GM23338 (cell line): ENCODE results near the gene LSM3. TPM values are rescaled to one million over a fixed set of nuclear protein-coding genes. Genes with fewer than 3 reads are reported as not detected.

Source experiments
- ATAC-seq: fragments of 200-7000 bp; cut with Tn5 transposase; 3 replicates; pipeline ENCODE4 v1.9.1; 2020
- DNase-seq: peaks from one replicate; pipeline ENCODE4 v3.0.0-alpha.2; 2015; ENCODE audit warnings: low spot score
- H2AFZ ChIP-seq: fragments of 200-600 bp; sonication (generic); 2 replicates; pipeline ENCODE4 v1.8.0; 2016; ENCODE audit warnings: antibody characterized with exemption, mild to moderate bottlenecking, moderate library complexity
- H3F3A ChIP-seq: fragments of 200-600 bp; sonication (generic); replicated peaks from 2 replicates; pipeline ENCODE4 v1.8.0; 2017; ENCODE audit warnings: antibody characterized with exemption, mixed run types, low read depth
- H3K27ac ChIP-seq: fragments of 200-600 bp; sonication (generic); 2 replicates; pipeline ENCODE4 v1.6.1; 2016; ENCODE audit warnings: low read depth
- H3K27me3 ChIP-seq: fragments of 200-600 bp; sonication (generic); 2 replicates; pipeline ENCODE4 v1.8.0; 2016; ENCODE audit warnings: mild to moderate bottlenecking, mixed run types, moderate library complexity; ENCODE audit not compliant: insufficient read depth
- H3K36me3 ChIP-seq: fragments of 200-600 bp; sonication (generic); 2 replicates; pipeline ENCODE4 v1.8.0; 2016; ENCODE audit warnings: mild to moderate bottlenecking; ENCODE audit not compliant: insufficient read depth
- H3K4me1 ChIP-seq: fragments of 200-600 bp; sonication (generic); 2 replicates; pipeline ENCODE4 v1.8.0; 2016; ENCODE audit warnings: mild to moderate bottlenecking, moderate library complexity; ENCODE audit not compliant: insufficient read depth
- H3K4me2 ChIP-seq: fragments of 200-600 bp; sonication (generic); 2 replicates; pipeline ENCODE4 v1.7.1; 2017; ENCODE audit warnings: mixed run types
- H3K4me3 ChIP-seq: fragments of 200-600 bp; sonication (generic); 2 replicates; pipeline ENCODE4 v1.6.1; 2016; ENCODE audit warnings: mixed run types
- H3K79me2 ChIP-seq: fragments of 200-600 bp; sonication (generic); replicated peaks from 2 replicates; pipeline ENCODE4 v1.8.0; 2017; ENCODE audit warnings: mild to moderate bottlenecking; ENCODE audit not compliant: insufficient read depth
- H3K9me2 ChIP-seq: fragments of 200-600 bp; sonication (generic); 2 replicates; pipeline ENCODE4 v1.8.0; 2017; ENCODE audit not compliant: insufficient read depth
- H4K20me1 ChIP-seq: fragments of 200-600 bp; sonication (generic); replicated peaks from 2 replicates; pipeline ENCODE4 v1.8.0; 2017; ENCODE audit warnings: mild to moderate bottlenecking; ENCODE audit not compliant: insufficient read depth
- H3K27ac Mint-ChIP-seq: 2 replicates; pipeline ENCODE4 v1.8.0; 2020; ENCODE audit warnings: inconsistent platforms, mild to moderate bottlenecking, moderate library complexity, mixed read lengths
- H3K27me3 Mint-ChIP-seq: 3 replicates; pipeline ENCODE4 v1.8.0; 2022; ENCODE audit warnings: low read depth, mild to moderate bottlenecking, moderate library complexity, mixed read lengths, inconsistent platforms; ENCODE audit not compliant: insufficient read depth, poor library complexity
- H3K36me3 Mint-ChIP-seq: 3 replicates; pipeline ENCODE4 v1.8.0; 2021; ENCODE audit warnings: low read depth, mild to moderate bottlenecking, inconsistent platforms, moderate library complexity, mixed read lengths
- H3K4me1 Mint-ChIP-seq: 3 replicates; pipeline ENCODE4 v1.8.0; 2020; ENCODE audit warnings: mild to moderate bottlenecking, inconsistent platforms, mixed read lengths
- H3K4me3 Mint-ChIP-seq: 3 replicates; pipeline ENCODE4 v1.8.0; 2021; ENCODE audit warnings: moderate library complexity, mild to moderate bottlenecking, inconsistent platforms, mixed read lengths
- H3K9me3 Mint-ChIP-seq: 3 replicates; pipeline ENCODE4 v1.8.0; 2020; ENCODE audit warnings: moderate library complexity, mild to moderate bottlenecking, inconsistent platforms, mixed read lengths
- CREB1 ChIP-seq: fragments of 250-450 bp; sonication (Bioruptor Pico); IDR thresholded peaks from 2 replicates; pipeline ENCODE4 v1.5.0; 2020; ENCODE audit warnings: low read depth, mild to moderate bottlenecking, moderate library complexity
- EZH2 ChIP-seq: fragments of 200-600 bp; sonication (generic); IDR thresholded peaks from one replicate; pipeline ENCODE4 v1.8.0; 2017; ENCODE audit warnings: antibody characterized with exemption, mild to moderate bottlenecking, low read depth; ENCODE audit not compliant: unreplicated experiment
- EZH2phosphoT487 ChIP-seq: fragments of 200-600 bp; sonication (generic); IDR thresholded peaks from one replicate; pipeline ENCODE4 v1.8.1; 2018; ENCODE audit warnings: antibody characterized with exemption; ENCODE audit not compliant: unreplicated experiment
- NANOG ChIP-seq: IDR thresholded peaks from 2 replicates; pipeline ENCODE4 v1.6.1; 2016; ENCODE audit warnings: antibody characterized with exemption, borderline replicate concordance
- POLR2AphosphoS5 ChIP-seq: IDR thresholded peaks from 2 replicates; pipeline ENCODE4 v1.6.1; 2016; ENCODE audit warnings: antibody characterized with exemption, low read depth
- STAT1 ChIP-seq: IDR thresholded peaks from one replicate; pipeline ENCODE4 v1.6.1; 2016; ENCODE audit warnings: antibody characterized with exemption; ENCODE audit not compliant: unreplicated experiment
- ZNF331 ChIP-seq: fragments of 250-450 bp; sonication (Bioruptor Pico); IDR thresholded peaks from 2 replicates; pipeline ENCODE4 v1.5.0; 2020; ENCODE audit warnings: low read depth, mild to moderate bottlenecking, moderate library complexity
- polyA plus RNA-seq: library from polyadenylated mRNA; unstranded; fragments of >200 nt; fragmentation: Nextera tagmentation; extraction: Ambion mirVana; gene quantifications from 2 replicates; pipeline ENCODE4 v1.2.1, GENCODE V29; 2016
- total RNA-seq: library from RNA; depleted of rRNA; stranded (reverse); fragments of >200 nt; shearing (Covaris generic); gene quantifications from 2 replicates; pipeline ENCODE4 v1.2.3, GENCODE V29; 2014
- TF ChIP-seq, protein P1 (sequence below): fragments of 250-450 bp; sonication (Bioruptor Pico); IDR thresholded peaks from 2 replicates; pipeline ENCODE4 v1.5.0; 2020; ENCODE audit warnings: mild to moderate bottlenecking, moderate library complexity
- TF ChIP-seq, protein P2 (sequence below): IDR thresholded peaks from one replicate; pipeline ENCODE4 v1.6.1; 2018; ENCODE audit warnings: antibody characterized with exemption; ENCODE audit not compliant: unreplicated experiment

The LSM3 gene
- total and polyA plus RNA-seq, 2 experiments from 2014 or later: 20.1 to 71.5 TPM

DNA sequence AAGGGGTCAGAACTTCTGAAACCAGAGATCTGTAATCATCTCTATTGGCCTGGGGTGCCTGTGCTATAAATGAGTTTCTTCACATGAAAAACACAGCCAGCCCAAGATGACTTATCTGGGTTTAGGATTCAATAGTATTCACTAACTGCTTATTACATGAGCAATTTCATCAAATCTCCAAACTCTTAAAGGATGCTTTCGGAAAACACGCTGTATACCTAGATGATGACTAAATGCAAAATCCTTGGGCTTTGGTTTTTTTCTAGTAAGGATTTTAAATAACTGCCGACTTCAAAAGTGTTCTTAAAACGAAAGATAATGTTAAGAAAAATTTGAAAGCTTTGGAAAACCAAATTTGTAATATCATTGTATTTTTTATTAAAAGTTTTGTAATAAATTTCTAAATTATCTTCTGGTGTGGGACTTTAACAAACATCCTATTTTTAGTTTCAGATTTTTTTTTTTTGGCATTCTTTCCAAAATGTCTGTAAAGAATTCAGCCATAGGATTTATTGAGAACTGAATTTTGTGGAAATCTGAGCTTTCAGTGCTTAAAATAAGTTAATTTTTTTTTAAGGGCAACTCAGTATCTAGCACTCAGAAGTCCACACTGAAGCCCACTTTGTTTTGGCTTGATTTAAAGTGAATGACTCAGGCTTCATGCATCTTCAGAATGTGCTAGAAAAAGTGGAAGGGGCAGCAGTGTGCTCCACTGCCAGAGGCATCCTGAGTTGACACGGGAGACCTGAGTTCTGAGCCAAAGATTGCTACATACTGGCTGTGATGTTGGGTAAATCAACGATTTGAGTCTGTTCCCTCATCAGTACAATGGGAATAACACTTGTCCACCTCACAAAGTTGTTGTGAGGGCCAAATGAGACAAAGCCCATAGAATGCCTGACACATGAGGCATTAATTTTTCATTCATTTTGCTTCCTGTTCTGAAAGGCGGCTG is 35.1 kb upstream of the LSM3 start:
- Histone ChIP-seq H3F3A (no peaks in the 10 kb centered on the region), H3K4me2 (no peak overlapping the region), H3K9me2 (no peaks in the 10 kb centered on the region), H3K79me2 (no peaks in the 10 kb centered on the region), H3K27me3 (no peaks in the 10 kb centered on the region), H3K4me1 (peaks cover 12% of the 10 kb centered on the region), H2AFZ (no peak overlapping the region), H3K36me3 (no peaks in the 10 kb centered on the region; the same call in 1 of the 2 replicates), H3K4me3 (no peak overlapping the region), H4K20me1 (peaks cover 4% of the 10 kb centered on the region; the same call in 1 of the 2 replicates), H3K27ac (peak overlapping the region; percentile 29; the same call in 1 of the 2 replicates)
- Mint-ChIP-seq H3K36me3 (peaks cover 46% of the 10 kb centered on the region), H3K27me3 (peaks cover 7% of the 10 kb centered on the region), H3K9me3 (no peaks in the 10 kb centered on the region), H3K27ac (peak overlapping the region; percentile 81; the same call in 1 of the 2 replicates), H3K4me3 (no peak overlapping the region), H3K4me1 (peaks cover 28% of the 10 kb centered on the region)
- DNase-seq (peak; percentile 21), ATAC-seq (no peak)
- TF ChIP-seq CREB1: no peak

DNA sequence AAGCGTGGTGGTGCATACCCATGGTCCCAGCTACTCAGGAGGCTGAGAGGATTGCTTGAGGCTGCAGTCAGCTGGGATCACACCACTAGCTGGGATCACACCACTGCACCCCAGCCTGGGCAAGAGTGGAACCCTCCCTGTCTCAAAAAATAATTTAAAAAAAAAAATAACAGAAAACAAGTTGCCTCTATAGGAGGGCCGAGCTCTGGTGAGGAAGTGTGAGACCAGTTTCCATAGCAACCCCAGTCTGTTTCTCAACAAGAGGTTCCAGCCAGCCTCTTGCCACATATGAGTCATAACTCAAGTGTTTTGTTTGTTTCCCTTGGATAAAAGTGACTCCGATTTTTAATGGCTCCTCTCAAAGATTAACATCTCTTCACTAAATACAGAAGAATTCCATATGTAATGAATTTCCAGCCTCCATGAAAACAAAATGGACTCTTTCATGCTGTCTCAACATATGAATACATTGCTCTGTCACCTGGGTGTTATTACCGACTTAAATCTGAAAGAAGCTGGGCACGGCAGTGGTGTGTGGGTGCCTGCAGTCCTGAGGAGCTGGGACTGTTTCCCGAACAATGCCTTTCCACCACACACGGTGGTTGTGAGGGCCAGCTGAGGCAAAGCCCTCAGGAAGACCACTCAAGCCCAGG is 34.1 kb upstream of the LSM3 start:
- no peaks in the 10 kb centered on the region for H3F3A ChIP-seq
- no peak overlapping the region for H3K4me3 ChIP-seq
- H3K79me2 ChIP-seq: no peaks in the 10 kb centered on the region
- H3K9me2 ChIP-seq: no peaks in the 10 kb centered on the region
- H3K4me1 Mint-ChIP-seq: peaks cover 31% of the 10 kb centered on the region
- no peak overlapping the region for H2AFZ ChIP-seq
- no peak overlapping the region; the same call in 2 of the 3 replicates for H3K4me3 Mint-ChIP-seq
- ATAC-seq: no peak
- peaks cover 44% of the 10 kb centered on the region for H3K36me3 Mint-ChIP-seq
- peaks cover 7% of the 10 kb centered on the region for H3K27me3 Mint-ChIP-seq
- H3K4me1 ChIP-seq: peaks cover 12% of the 10 kb centered on the region
- peaks cover 4% of the 10 kb centered on the region; the same call in 1 of the 2 replicates for H4K20me1 ChIP-seq
- H3K4me2 ChIP-seq: no peak overlapping the region
- no peak for TF ChIP-seq EZH2phosphoT487
- TF ChIP-seq, protein P1, sequence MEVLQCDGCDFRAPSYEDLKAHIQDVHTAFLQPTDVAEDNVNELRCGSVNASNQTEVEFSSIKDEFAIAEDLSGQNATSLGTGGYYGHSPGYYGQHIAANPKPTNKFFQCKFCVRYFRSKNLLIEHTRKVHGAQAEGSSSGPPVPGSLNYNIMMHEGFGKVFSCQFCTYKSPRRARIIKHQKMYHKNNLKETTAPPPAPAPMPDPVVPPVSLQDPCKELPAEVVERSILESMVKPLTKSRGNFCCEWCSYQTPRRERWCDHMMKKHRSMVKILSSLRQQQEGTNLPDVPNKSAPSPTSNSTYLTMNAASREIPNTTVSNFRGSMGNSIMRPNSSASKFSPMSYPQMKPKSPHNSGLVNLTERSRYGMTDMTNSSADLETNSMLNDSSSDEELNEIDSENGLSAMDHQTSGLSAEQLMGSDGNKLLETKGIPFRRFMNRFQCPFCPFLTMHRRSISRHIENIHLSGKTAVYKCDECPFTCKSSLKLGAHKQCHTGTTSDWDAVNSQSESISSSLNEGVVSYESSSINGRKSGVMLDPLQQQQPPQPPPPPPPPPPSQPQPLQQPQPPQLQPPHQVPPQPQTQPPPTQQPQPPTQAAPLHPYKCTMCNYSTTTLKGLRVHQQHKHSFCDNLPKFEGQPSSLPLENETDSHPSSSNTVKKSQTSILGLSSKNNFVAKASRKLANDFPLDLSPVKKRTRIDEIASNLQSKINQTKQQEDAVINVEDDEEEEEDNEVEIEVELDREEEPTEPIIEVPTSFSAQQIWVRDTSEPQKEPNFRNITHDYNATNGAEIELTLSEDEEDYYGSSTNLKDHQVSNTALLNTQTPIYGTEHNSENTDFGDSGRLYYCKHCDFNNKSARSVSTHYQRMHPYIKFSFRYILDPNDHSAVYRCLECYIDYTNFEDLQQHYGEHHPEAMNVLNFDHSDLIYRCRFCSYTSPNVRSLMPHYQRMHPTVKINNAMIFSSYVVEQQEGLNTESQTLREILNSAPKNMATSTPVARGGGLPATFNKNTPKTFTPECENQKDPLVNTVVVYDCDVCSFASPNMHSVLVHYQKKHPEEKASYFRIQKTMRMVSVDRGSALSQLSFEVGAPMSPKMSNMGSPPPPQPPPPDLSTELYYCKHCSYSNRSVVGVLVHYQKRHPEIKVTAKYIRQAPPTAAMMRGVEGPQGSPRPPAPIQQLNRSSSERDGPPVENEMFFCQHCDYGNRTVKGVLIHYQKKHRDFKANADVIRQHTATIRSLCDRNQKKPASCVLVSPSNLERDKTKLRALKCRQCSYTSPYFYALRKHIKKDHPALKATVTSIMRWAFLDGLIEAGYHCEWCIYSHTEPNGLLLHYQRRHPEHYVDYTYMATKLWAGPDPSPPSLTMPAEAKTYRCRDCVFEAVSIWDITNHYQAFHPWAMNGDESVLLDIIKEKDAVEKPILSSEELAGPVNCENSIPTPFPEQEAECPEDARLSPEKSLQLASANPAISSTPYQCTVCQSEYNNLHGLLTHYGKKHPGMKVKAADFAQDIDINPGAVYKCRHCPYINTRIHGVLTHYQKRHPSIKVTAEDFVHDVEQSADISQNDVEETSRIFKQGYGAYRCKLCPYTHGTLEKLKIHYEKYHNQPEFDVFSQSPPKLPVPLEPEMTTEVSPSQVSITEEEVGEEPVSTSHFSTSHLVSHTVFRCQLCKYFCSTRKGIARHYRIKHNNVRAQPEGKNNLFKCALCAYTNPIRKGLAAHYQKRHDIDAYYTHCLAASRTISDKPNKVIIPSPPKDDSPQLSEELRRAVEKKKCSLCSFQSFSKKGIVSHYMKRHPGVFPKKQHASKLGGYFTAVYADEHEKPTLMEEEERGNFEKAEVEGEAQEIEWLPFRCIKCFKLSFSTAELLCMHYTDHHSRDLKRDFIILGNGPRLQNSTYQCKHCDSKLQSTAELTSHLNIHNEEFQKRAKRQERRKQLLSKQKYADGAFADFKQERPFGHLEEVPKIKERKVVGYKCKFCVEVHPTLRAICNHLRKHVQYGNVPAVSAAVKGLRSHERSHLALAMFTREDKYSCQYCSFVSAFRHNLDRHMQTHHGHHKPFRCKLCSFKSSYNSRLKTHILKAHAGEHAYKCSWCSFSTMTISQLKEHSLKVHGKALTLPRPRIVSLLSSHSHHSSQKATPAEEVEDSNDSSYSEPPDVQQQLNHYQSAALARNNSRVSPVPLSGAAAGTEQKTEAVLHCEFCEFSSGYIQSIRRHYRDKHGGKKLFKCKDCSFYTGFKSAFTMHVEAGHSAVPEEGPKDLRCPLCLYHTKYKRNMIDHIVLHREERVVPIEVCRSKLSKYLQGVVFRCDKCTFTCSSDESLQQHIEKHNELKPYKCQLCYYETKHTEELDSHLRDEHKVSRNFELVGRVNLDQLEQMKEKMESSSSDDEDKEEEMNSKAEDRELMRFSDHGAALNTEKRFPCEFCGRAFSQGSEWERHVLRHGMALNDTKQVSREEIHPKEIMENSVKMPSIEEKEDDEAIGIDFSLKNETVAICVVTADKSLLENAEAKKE (CRISPR knock-in tag): no peak
- no peak for TF ChIP-seq POLR2AphosphoS5
- TF ChIP-seq CREB1: no peak
- no peak for TF ChIP-seq EZH2
- TF ChIP-seq NANOG: no peak
- no peak for TF ChIP-seq ZNF331 (CRISPR knock-in tag)
- TF ChIP-seq, protein P2, sequence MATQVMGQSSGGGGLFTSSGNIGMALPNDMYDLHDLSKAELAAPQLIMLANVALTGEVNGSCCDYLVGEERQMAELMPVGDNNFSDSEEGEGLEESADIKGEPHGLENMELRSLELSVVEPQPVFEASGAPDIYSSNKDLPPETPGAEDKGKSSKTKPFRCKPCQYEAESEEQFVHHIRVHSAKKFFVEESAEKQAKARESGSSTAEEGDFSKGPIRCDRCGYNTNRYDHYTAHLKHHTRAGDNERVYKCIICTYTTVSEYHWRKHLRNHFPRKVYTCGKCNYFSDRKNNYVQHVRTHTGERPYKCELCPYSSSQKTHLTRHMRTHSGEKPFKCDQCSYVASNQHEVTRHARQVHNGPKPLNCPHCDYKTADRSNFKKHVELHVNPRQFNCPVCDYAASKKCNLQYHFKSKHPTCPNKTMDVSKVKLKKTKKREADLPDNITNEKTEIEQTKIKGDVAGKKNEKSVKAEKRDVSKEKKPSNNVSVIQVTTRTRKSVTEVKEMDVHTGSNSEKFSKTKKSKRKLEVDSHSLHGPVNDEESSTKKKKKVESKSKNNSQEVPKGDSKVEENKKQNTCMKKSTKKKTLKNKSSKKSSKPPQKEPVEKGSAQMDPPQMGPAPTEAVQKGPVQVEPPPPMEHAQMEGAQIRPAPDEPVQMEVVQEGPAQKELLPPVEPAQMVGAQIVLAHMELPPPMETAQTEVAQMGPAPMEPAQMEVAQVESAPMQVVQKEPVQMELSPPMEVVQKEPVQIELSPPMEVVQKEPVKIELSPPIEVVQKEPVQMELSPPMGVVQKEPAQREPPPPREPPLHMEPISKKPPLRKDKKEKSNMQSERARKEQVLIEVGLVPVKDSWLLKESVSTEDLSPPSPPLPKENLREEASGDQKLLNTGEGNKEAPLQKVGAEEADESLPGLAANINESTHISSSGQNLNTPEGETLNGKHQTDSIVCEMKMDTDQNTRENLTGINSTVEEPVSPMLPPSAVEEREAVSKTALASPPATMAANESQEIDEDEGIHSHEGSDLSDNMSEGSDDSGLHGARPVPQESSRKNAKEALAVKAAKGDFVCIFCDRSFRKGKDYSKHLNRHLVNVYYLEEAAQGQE: no peak
- TF ChIP-seq STAT1: no peak
- DNase-seq: peak; percentile 84
- H3K27ac ChIP-seq: peak overlapping the region; percentile 36
- H3K27ac Mint-ChIP-seq: peak overlapping the region; percentile 81
- H3K27me3 ChIP-seq: no peaks in the 10 kb centered on the region
- H3K9me3 Mint-ChIP-seq: no peaks in the 10 kb centered on the region
- H3K36me3 ChIP-seq: no peaks in the 10 kb centered on the region; the same call in 1 of the 2 replicates
